Activated CD8-positive, alpha-beta memory T cell treated with anti-CD3 and anti-CD28 coated beads, Interleukin-2, amount 50 U/mL, for 1 hour (primary cell): Measurements from ENCODE around the gene EDARADD.
"Not testable (repeated sequence)": the region's sequence is repeated elsewhere in the genome, so short reads cannot be mapped to it uniquely, and the experiment has no call there.

ENCODE experiments used
- DNase-seq: peaks from one replicate; pipeline ENCODE4 v3.0.0-alpha.2; 2020; ENCODE audit errors: extremely low read depth

The EDARADD gene

DNA sequence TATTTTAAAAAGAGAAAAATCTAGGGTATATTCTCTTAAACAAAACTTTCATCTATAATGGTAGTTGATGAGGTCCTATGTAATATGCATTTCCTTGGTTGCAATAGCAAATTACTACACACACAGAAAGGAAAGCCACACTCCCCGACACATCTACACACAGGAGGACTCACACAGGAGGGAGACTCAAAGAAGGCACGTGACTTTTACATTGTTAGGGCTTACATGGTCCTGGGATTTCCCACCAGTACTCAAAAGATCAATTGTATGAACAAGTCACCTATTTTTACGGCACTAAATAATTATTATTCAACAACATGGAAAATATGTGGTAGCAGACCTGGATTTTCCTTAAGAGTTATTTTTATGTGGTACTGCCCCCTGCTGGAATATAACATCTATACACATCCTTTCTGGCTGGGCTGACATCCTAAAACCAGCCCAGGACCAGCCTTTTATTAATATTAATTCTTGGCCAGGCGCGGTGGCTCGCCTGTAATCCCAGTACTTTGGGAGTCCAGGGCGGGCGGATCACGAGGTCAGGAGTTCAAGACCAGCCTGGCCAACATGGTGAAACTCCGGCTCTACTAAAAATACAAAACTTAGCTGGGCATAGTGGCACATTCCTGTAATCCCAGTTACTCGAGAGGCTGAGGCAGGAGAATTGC, 95.8 kb downstream of the EDARADD start:
- DNase-seq, result no peak

DNA sequence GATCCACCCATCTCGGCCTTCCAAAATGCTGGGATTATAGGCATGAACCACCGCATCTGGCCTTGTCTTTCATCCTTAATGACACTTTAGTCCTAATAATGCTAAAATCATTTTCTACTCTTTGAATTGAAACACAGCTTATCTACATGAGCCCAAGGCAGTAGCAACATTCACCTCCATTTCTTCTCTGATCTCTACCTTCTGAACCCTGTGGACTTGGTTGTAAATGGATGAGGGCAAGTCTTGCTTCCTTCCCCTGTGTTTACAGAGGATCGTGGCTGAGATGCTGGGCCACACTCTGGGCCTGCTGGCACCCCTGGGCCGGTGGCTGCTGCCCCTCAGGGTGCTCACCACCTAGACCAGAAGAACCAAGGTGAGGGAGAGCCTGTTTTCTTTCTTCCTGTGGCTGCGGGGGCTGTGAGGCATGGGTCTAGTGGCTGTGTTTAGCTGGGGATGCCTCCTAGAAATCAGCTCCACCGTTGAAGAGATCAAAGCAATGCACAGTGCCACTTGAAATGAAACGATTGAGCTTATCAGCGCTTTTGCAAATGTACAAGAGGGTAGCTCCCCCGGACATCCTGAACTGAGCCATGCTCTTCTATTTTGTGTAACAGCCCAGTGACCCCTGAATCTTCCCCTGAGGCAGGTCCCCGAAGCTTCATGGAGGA, 97.5 kb downstream of the EDARADD start:
- DNase-seq, result no peak

DNA sequence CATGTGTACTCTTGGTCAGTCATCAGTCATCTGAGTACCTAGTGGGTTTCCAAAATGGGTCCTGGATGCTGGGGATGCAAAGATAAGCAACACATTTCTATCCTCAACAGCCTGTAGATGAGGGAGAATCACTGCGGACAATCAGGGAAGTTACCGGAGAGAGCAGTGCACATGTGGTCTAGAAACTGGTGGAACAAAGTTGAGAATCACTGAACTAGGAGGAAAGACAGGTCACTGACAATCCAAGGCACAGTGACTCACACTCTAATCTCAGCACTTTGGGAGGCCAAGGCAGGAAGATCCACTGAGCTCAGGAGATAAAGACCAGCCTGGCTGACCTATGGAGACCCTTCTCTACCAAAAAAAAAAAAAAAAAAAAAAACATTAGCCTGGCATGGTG, 98.3 kb downstream of the EDARADD start:
- no peak for DNase-seq

DNA sequence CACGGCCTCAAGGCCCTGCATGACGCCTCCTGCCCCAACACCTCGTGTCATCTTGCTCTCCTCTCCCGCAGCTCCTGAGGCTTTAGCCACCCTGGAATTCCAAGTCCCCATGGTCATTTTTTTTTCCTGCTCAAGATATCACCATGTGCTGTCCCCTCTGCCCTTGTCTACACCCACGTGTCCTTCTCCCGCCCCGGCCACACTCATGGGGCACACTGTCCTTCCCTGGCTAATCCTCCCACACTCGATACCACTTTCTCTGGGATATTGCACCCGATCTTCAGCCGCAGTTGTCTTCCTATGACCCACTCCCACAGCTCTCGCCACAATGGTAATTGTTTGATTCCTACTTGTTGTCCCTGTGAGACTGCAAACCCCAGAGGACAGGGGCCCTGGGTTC, 100.0 kb downstream of the EDARADD start:
- DNase-seq, result no peak

GRCh38 chr1:236494586-236495466, 100.7 kb downstream of the EDARADD start:
- no peak for DNase-seq

GRCh38 chr1:236495467-236496112, 101.5 kb downstream of the EDARADD start:
- DNase-seq, result no peak

DNA sequence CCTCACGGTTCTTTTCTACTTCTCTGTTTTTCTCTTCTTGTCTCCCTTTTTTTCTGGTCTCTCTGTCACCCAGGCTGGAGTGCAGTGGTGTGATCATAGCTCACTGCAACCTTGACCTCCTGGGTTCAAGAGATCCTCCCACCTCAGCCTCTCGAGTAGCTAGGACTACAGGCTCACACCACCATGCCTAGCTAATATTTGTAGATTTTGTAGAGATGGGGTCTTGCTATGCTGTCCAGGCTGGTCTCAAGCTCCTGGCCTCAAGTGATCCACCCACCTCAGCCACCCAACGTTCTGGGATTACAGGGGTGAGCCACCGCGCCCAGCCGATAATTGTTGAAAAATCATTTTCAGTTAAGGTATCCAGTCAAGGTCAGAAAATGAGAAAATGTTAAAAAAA, 103.8 kb downstream of the EDARADD start:
- DNase-seq, result no peak

DNA sequence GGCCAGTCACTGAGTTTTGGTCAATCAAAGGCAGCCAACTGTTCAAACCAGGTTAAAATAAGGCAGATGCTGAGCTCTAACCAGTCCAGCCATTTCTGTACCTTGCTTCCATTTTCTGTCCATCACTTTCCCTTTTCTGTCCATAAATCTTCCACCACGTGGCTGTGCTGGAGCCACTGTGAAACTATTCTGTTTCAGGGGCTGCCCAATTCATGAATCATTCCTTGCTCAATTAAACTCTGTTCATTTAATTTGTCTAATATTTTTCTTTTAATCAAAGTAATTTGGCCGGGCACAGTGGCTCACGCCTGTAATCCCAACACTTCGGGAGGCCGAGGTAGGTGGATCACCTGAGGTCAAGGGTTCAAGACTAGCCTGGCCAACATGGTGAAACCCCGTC, 107.0 kb downstream of the EDARADD start:
- no peak for DNase-seq

GRCh38 chr1:236502579-236502971, 108.5 kb downstream of the EDARADD start:
- DNase-seq, result no peak

GRCh38 chr1:236502972-236503639, 109.0 kb downstream of the EDARADD start:
- DNase-seq, result no peak

DNA sequence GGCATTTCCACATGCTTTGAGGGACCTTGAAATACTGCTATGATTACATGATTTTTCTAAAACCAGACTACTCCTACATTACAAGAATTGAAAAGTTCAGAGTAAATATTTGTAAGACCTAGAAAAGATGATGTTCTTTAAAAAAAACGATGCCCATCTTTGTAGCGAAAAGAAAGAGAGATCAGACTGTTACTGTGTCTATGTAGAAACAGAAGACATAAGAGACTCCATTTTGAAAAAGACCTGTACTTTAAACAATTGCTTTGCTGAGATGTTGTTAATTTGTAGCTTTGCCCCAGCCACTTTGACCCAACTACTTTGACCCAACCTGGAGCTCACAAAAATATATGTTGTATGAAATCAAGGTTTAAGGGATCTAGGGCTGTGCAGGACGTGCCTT, 110.3 kb downstream of the EDARADD start:
- DNase-seq, result not testable (repeated sequence)

DNA sequence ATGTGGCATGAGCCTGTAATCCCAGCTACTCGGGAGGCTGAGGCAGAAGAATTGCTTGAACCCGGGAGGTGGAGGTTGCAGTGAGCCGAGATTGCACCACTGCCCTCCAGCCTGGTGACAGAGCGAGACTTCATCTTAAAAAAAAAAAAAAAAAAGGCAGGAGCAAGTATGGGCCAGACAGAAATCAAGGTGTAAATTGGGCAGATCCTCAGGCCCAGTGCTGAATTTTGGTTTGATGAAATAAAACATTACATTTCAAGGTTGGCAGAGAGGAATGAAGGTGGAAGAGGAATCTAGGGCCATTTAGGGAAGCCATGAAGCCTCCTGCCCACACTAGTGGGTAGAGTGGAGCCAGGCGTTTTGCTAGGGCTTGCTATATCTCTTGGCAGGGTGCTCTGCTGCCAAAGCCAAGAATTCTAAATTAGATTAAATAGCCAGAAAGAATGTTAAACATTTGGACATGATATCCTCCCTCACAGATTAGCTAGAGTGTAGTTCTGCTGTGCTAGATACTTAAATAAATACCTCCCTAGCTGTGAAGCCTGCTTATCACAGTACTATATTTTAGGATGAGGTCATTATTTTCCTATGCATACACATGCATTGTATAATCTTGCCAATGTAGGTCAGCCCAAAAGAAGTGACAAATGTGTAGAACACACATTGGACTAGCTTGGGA, 113.1 kb downstream of the EDARADD start:
- no peak for DNase-seq

GRCh38 chr1:236508593-236509027, 114.5 kb downstream of the EDARADD start:
- DNase-seq, result no peak

GRCh38 chr1:236509203-236509602, 115.1 kb downstream of the EDARADD start:
- DNase-seq, result no peak

DNA sequence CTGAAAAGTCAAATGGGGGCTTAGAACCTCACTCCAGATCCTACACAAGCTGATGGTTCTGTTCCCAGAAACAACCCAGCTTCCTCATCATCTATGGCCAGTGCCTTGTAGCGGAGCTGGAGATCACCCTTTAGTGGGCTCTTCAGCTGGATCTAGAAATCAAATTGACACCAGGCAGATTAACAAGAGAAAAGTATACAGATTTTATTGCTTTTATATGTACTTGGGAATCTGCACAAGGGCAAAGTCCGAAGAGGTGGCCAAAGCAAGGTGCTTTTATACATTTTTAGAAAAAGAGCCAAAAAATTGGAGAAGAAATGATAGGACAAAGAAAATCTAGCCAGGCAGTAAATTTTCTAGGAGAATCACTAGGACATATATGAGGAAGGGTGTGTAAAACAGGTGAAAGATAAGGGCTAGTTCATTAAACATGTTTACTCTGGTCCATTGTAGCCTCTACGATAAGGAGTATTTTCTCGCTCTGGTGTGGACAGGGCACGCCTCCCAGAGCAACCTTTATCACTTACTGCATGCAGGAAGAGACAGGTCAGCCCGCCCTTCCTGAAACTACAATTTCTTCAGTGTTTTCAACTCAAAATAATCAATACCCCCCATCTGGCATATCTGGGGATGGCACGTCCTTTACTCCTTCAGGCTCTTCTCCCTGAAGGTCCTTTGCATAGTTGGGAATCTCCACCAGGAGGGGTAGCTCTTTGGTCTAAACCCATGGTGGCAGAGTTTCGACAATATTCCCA, 115.7 kb downstream of the EDARADD start:
- DNase-seq, result no peak

GRCh38 chr1:236511735-236512418, 117.8 kb downstream of the EDARADD start:
- DNase-seq, result no peak

- DNase-seq, result no peak
These were observed 120.8 kb downstream of the EDARADD start for GRCh38 chr1:236514703-236515442.

DNA sequence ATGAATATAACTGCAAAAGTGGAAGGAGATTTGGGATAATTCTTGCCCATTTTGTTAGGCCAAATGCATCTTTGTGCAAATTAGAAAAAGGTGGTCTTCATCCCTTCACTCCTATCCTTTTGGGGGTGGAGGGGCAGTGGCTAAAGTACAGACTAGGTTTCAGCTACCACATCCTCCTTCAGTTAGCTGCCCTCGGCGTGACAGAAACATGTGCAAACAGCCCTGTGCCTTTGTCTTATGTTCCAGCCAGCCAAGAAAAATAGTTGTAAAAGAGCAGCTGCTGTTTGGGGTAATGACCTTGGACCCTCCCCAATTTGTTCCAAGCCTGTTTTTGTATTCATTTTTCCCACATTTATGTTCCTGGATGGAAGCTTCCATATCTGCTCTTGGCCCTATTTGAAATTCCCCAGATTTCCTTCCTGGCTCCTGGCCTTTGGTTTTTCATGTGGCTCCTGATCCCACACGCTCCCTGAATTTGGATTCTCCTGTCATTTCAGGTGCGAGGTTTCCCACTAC, 121.4 kb downstream of the EDARADD start:
- no peak for DNase-seq
